HG02938 (cell line): Measurements from ENCODE around the gene HOXD3.

Source experiments
- ATAC-seq: cut with Tn5 transposase; IDR thresholded peaks from one replicate; pipeline ENCODE4 v1.9.1; 2021; ENCODE audit warnings: mild to moderate bottlenecking, moderate library complexity; ENCODE audit not compliant: unreplicated experiment

HOXD3 gene

DNA sequence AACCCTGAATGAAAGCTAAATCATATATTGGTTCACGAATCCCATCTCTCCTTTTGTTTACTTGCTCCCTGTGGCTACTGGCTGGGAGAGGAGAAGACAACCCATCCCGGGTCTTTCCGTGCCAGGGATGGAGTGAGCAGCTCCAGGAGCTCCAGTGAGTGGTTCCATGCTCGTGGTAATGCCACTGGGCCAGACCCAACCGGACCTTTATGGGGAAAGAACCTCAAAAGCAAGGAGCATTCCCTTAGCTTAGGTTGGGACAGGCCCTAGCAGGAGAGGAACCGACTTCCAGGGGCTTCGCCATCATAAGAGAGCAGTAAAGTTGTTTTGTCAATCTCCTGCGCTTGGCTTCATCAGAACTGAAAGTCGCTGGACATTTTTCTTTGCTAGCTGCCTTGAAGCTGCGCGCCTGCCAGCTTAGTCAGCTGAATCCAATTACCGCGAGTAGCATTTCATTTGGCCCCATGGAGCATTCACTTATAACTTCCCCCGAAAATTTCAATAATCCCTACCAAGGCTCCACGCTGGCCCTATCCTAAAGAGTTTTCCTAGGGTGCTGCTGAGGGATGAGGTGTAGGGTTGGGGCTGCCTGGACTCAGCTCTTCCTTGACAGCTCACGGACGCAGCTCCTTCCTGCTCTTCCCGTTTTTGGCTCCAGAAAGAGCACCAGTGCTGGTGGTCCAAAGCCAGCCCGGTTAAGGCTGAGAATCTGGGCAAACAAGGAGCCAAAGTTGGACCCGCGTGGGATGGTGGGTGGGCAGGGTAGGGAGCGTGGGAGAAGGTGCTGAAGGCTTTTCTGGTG lies 4.9 kb downstream of the HOXD3 start:
- ATAC-seq, result no peak

DNA sequence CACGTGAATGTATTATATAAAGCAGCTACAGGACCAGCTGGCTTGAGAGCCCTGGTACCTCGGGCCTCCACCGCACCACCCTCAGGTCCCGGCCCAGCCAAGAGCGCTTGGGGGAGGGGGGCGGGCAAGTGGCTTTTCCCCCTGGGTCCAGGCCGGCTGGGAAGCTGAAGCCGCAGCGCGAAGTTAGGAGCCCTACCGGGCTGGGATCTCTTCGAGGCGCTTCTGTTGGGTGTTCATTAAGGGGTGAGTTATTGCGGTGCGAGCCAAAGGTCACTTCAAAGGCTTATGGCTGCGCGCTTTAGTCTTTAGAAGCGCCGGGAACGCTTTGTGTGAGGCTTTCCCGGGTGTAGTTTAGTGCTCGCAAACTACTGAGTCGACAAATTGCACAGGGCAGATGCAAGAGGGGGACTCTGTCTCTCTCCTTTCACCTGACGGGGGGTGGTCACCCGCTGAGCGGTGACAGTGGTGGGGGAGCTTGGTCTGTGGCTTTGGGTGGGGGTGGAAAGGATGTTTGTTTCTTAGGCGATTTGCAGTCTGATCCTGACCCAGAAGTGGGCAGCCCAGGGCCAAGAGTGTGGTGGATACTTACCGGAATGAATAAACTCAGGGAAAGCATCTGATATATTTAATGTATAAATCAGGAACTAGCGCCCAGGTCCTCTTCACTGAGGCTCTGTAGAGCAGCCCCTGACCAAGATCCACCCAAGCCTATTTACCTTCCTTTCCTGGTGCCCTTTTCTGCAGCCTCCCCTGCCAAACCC lies 6.0 kb downstream of the HOXD3 start:
- ATAC-seq, result no peak

DNA sequence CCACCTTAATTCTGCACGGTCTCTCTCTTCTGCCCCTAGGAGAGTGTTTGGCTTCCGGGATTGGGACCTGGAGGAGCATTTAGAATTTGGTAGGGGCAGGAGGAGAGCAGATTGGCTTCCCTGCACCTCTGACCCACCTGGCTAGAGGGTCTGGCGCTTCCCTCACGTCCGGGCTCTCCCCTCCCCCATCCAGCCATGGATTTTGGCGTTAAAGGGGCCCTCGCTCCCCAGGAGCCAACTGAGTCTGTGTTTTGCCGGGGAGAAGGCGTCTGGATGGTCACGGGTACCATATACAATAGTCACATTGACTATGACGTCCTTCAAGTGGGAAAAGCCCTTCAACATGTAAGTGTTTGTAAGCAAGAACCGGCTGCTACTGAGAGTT lies 6.6 kb downstream of the HOXD3 start:
- no peak for ATAC-seq

DNA sequence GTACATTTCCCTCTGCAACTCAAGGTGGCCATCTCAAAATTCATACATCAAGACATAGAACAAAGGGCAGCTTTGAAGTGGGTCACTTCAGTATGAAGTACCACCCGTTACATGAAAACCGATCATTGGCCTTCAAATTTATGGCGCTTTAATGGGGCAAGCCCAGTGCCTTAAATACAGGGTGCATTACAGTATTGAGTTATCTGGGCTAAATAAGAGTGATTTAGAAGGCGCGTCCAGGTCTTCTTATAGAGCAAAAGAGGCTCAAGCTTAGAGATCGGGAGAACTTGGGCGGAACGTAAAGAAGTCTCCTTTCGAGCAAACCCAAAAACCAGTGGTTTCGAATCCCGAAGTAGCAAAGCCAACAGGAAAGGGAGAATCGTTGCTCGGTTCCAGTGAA lies 7.1 kb downstream of the HOXD3 start:
- ATAC-seq, result no peak

DNA sequence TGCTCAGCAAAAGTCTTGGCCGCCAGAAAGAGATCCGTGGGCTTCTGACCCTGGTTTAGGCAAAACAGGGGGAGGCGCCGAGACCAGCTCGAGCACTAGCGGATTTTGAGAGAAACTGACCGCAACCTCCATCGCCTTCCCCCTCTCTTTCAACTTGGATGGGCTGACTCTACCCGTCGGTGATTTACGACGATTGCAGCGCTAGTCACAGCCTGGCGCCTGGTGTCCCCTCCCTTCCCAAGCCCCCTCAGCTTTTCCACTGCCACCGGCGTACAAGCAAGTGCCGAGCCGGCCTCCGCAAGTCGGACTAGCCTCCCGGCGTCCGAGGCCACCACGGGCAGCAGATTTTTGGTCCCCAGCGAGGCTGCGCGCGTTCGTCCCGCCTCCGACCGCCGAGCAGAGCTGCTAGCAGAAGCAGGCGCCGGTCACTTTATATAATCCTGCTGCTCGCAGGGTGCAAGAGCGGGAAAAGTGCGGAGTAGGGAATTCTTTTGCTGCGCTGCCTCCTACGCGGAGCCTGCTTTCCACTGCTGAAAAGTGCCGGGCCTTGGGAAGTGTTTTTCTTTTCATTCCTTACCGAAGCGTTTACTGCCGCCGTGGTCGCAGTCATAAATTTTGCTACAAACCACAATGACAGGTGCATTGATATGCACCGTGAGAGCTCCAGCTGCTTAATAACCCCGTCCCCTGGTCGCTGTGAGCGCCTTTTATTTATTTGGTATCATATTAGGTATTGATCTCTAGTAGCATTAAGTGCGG lies 7.7 kb downstream of the HOXD3 start:
- ATAC-seq, result no peak

DNA sequence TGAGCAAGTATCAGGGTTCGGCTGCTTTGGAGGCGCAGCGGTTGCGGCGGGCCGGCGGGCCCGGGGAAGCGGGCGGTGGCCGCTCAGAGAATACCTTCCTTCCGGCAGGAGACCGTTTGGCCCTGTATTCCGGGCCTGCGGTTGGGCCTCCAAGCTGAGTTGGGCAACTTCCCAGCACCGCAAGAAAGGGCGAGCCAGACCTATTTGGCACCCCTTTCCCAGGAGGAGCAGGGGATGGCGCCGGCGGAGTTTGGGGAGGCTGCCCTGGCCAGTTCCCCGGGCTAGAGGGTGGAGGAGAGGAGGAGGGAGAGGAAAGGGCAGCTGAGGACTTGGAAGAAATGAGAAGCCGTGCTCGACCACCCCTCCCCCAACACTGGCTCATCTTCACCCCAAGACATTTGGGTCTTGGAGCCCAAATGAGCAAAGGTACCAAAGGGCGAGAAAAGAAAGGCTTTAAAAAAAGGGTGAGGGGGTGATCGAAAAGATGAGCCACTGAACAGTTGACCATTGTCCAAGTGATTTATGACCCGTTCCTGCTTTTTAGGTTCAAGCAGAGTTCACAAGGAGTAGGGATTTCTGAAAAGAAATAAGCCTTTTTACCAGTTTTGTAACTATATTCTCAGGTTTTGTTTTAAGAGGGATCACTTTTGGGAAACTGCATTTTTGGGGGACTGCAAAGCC lies 8.4 kb downstream of the HOXD3 start:
- no peak for ATAC-seq

DNA sequence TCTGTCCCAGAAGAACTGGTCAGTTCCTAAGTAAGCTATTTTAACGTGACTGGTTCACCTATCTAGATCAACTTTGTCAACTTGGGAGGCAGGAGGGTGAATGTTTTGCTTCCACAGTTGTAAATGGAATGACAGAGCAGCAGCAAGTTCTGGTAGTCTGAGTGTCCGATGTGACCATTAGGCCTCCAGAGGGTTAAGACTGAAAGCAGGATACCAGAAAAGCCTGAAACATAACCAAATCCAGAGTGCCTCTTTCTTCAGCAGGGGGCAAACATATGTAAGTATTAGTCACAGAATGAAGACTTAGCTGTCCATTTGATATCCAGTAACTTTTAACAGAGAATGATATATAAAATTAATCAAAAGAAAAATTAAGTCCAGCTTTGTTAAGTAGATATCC lies 9.2 kb downstream of the HOXD3 start:
- ATAC-seq, result no peak

DNA sequence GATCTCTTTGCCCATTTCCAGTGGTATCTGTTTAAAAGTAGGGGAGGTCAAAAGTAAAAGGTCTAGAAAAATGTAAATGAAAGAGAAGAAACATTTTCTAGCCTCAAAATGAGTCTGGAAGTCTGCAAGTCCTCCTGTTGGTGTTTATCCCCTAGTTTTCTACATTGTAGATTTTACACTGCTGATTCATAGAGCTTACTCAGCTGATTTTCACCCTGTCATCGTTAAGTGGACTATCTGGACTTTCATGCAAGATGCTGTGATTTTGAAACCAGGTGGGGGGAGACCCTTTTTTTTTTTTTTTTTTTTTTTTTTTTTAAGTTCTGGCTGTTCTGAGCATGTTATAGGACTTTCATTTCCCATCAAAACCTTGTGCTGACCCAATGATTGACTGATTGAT lies 10.3 kb downstream of the HOXD3 start:
- no peak for ATAC-seq

DNA sequence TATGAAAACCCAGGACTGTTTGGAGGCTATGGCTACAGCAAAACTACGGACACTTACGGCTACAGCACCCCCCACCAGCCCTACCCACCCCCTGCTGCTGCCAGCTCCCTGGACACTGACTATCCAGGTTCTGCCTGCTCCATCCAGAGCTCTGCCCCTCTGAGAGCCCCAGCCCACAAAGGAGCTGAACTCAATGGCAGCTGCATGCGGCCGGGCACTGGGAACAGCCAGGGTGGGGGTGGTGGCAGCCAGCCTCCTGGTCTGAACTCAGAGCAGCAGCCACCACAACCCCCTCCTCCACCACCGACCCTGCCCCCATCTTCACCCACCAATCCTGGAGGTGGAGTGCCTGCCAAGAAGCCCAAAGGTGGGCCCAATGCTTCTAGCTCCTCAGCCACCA lies 12.1 kb downstream of the HOXD3 start:
- ATAC-seq, result no peak

DNA sequence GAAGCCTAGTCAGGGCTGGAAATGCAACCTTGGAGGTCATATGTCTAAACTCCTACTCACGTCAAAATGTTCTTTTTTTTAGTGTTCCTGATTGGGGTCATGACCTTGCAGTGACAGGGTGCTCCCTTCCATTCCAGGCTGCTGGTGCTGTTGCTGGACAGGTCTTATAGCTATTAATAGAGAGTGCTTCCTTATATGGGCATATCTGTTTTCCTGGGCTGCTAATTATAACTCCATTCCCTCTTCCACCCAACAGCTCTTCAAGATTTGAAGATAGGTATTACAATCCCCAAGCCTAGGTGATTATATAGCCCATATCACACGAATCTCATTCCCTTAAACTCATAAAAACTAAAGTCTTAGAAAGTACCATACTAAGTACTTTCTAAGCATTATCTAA lies 12.6 kb downstream of the HOXD3 start:
- ATAC-seq, result no peak

DNA sequence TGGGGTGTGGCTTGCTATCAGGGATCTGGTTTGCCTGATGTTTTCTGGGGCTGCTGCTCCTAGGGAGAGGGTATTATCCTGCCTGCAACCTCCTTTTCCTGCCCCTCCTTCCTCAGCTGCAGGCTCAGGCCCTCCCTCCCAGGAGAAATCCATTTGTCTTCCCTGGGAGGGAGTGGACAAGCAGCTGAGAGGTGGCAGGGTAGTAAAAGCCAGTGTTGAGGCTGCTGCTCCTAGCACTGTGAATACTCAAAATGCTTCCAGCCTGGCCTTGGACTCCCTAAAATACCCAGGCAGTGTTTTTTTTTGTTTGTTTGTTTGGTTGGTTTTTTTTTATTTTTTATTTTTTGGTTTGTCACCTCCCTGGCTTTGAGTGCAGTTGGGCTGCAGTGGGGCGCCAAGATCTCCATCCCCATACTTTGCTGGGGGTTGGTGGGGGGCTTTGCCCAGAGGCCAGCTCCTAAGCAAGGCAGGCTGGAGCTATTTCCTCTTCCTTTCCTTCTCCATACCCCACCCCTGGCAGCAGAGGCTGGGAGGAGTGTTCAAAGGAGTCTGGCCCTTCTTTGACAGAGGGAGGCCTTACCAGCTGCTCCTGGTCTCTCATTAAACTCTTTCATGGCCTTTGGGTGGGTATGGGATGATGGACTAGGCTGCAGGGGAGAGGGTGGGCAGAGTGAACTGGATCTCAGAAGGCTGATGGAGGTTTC lies 13.6 kb downstream of the HOXD3 start:
- no peak for ATAC-seq

DNA sequence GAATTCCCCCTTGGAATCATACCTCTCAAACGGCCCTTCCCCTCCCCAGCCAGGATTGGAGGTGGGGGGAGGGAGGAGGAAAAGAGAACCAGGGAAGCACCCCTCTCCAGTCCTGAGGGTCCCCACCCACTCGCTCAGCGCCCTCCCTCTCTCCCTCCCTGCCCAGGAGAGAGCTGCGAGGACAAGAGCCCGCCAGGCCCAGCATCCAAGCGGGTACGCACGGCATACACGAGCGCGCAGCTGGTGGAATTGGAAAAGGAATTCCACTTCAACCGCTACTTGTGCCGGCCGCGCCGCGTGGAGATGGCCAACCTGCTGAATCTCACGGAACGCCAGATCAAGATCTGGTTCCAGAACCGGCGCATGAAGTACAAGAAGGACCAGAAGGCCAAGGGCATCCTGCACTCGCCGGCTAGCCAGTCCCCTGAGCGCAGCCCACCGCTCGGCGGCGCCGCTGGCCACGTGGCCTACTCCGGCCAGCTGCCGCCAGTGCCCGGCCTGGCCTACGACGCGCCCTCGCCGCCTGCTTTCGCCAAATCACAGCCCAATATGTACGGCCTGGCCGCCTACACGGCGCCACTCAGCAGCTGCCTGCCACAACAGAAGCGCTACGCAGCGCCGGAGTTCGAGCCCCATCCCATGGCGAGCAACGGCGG lies 14.4 kb downstream of the HOXD3 start:
- ATAC-seq, result no peak

DNA sequence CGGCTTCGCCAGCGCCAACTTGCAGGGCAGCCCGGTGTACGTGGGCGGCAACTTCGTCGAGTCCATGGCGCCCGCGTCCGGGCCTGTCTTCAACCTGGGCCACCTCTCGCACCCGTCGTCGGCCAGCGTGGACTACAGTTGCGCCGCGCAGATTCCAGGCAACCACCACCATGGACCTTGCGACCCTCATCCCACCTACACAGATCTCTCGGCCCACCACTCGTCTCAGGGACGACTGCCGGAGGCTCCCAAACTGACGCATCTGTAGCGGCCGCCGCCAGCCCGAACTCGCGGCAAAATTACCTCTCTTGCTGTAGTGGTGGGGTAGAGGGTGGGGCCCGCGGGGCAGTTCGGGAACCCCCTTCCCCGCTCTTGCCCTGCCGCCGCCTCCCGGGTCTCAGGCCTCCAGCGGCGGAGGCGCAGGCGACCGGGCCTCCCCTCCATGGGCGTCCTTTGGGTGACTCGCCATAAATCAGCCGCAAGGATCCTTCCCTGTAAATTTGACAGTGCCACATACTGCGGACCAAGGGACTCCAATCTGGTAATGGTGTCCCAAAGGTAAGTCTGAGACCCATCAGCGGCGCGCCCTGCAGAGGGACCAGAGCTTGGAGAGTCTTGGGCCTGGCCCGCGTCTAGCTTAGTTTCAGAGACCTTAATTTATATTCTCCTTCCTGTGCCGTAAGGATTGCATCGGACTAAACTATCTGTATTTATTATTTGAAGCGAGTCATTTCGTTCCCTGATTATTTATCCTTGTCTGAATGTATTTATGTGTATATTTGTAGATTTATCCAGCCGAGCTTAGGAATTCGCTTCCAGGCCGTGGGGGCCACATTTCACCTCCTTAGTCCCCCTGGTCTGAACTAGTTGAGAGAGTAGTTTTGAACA lies 15.1 kb downstream of the HOXD3 start:
- ATAC-seq, result no peak

DNA sequence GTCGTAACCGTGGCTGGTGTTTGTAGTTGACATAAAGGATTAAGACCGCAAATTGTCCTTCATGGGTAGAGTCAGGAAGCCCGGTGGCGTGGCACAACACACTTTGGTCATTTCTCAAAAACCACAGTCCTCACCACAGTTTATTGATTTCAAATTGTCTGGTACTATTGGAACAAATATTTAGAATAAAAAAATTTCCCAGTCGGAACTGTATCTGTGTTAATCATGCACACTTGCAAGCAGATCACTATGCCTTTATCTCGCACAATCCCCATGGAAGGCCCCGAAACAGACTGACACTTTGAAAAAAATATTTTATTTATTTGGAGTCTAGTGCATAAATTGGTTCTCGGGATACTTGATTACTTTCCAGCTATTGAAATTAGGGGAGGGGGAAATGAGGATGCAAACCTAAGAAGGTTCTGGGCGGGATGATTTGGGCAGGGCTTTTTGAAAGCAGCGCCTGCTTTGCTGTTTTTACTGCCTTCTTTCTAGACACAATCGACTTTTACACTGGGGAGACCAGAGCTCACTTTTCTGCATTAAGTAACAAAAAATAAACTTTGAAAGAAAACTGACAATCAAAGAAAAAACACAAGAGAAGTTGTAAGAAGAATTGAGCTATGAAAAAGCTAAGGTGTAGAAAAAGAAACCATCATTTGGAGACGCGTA lies 15.9 kb downstream of the HOXD3 start:
- ATAC-seq, result no peak

DNA sequence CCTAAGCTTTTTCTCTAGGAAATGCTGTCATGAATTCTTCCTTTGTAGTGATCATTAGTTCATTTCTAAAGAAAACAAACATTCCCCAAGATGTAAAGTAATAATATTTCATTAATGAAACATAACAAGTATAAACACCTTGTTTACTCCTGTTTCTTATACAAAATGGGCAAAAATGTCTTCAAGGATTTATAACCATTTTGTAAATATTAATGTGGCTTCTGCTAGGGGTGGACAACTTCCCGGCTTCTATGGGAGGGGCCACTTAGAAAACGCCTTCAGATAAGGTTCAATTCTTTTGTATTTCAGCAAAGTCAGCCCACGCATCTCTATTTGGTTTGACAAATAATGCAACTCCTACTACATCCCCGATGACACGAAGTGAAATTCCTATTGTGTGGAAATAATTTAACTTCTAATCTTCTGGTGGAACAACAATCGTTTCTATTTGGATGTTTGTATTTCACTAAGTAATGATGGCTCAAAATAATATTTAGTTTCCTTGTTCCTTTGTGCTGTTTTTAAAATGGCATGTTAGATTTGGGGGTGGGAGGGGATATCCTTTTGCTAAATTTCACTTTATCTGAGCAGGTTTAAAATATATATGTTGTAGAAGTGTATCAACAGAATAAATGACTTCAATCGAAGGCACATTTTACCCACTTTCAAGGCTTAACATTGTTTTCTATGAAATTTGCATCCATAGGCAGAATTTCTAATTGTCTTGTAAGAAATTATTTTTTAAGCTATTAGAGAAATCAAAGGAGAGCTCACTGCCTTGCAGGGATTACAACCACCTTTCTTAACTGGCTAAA lies 16.7 kb downstream of the HOXD3 start:
- no peak for ATAC-seq

DNA sequence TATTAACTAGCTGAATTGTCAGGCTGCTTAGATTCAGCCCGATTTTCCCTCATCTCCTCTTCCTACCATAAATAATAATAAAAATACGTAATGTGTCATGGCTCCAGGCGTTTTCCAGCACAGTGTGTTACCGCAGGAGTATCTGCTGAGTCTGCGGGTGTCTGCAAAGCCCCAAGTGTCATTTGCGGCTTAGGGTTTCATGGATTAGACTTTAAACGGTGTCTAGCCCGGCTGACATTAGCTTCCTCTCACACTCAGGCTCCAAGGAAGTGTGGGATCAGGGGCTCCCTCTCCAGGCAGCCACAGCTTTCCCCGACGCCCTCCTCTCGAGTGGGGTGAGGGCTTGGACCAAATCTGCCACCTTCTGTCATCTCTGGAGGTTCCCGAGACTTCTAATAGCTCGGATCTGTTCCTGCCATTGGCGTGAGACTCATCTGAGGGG lies 17.3 kb downstream of the HOXD3 start:
- no peak for ATAC-seq

DNA sequence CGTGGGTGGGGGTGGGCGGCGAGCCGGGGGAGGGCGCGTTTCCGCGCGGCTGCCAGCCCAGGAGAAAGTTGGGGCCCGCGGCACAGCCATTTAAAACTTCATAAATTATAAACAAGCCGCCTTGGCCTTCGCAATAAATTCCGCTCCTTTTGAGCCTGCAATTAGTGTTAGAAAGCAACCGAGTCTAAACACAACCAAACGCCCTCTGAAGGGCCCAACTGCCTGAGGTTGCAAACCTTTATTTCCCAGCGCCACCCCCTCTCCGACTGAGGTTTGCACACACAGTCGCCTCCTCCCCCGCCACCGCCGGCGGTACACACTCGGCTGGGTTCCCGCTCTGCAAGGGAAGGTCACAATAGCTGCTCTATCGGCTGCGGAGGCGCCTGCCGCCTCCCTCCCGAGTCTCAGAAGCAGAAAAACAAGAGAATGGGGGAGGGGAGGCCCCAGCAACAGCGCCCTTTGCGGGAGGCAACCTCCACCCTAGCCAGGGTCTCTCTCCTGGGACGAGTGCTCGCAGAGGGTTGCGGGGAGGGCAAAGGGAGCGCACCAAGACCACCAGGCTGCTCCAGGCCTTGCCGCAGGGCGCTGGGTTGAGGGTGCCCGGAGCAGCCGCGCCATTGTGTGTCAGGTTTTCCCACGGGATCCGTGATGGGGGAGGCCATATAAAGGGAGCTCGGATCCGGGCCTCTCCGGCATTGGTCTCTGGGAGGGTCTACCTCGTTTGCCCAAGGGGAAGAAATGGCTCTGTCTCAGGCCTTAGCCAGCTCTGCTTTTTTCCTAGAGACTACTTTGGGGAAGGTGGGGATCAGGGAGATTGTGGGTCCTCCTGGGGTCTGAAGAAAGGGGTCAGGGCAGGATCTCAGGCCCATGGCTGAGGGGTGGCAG lies 18.0 kb downstream of the HOXD3 start:
- no peak for ATAC-seq
